HG03521 (cell line): ENCODE results near the gene SPDYE2B.
"Not testable (repeated sequence)": the region's sequence is repeated elsewhere in the genome, so short reads cannot be mapped to it uniquely, and the experiment has no call there.

Experiments
- ATAC-seq: cut with Tn5 transposase; IDR thresholded peaks from one replicate; pipeline ENCODE4 v1.9.1; 2021; ENCODE audit warnings: mild to moderate bottlenecking, moderate library complexity; ENCODE audit not compliant: unreplicated experiment

SPDYE2B gene

GRCh38 chr7:102697642-102698512, 47.8 kb downstream of the SPDYE2B start:
- not testable (repeated sequence) for ATAC-seq

DNA sequence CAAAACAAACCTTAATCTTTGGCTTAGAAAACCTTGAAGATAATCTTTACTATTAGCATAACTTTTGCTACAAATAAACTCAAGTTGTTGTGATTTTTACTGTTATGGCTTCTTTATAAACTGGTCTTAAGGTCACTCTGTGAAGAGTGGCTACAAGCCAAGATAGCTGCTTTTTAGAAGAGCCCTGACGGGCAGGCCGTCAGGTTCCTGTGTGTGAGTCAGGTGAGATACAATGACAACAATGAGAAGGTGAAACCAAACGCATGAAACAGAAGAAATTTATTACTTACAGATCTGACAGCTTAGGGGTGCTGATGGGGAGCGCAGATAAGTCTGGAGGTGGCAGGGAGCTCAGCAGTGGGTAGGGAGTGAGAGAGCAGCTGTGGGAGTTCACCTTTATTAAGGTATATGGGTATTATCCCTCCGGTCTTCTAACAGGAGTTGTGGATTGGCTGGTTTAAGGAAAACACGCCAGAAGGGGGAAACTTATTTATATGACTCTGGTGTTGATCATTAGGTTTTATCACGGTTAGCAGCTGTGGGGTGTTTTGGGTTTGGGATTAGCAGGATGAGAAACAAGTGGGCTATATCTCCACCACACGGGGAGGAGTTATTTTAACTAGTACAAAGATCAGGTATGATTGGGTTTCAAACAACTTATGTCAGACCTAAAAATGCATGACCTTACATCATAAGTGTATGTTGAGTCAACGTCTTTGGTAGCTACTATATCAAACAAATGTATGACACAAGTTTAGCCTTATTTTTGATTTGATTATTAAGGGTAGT, 49.0 kb downstream of the SPDYE2B start:
- ATAC-seq: not testable (repeated sequence)
